ENCODE measurements around the gene ADCY3. TPM values are rescaled to one million over a fixed set of nuclear protein-coding genes. Genes with fewer than 3 reads are reported as not detected.

Gene ADCY3
- total RNA-seq, 1 experiment from 2014 or later: 39.5 TPM

DNA sequence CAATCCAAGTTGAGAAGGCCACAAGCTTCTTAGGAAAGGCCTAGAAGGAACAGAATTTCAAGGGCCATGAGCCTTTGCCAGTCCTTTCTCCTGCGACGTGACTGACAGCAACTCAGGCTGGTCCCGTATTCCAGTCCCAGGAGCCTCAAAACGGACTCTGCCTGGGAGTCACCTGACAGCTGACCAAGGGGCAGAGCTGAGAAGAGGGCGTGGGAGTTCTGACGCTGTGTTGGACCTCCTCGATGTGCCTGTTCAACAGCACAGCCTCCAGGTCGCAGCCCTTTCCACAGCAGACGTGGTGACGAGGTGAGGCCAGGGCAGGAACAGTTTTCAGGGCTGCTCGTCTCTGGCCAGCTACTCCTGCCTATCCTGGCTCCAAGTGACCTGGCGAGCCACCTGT lies 89.3 kb downstream of the ADCY3 start:
- Histone ChIP-seq H2BK15ac (ENCODE audit: low read depth, low read length) (no peak overlapping the region), H2AK5ac (ENCODE audit: insufficient read length, low read length) (no peak overlapping the region), H3K18ac (ENCODE audit: insufficient read length, low read depth, low read length) (no peak overlapping the region), H3K56ac (ENCODE audit: insufficient read length, low read depth, low read length) (no peak overlapping the region), H3K14ac (ENCODE audit: insufficient read depth, low read length) (no peak overlapping the region), H3K9me3 (ENCODE audit: control insufficient read depth, low read depth, low read length) (no peaks in the 10 kb centered on the region), H2BK12ac (ENCODE audit: insufficient read length, low read depth, low read length) (no peak overlapping the region), H3K4ac (ENCODE audit: low read depth, low read length) (no peak overlapping the region), H4K8ac (replicated peaks; ENCODE audit: insufficient read length, low read depth, low read length) (no peak overlapping the region), H3K27ac (ENCODE audit: insufficient read length, low read depth, low read length) (no peak overlapping the region), H3K23ac (ENCODE audit: insufficient read length, low read depth, low read length) (no peak overlapping the region), H2BK120ac (ENCODE audit: low read depth, low read length, poor library complexity, severe bottlenecking) (no peak overlapping the region), H2BK5ac (ENCODE audit: insufficient read length, low read length) (no peak overlapping the region), H3K4me1 (ENCODE audit: insufficient read depth, low read length) (peaks cover 2% of the 10 kb centered on the region; the same call in 1 of the 2 replicates), H4K5ac (ENCODE audit: insufficient read length, low read depth, low read length) (no peak overlapping the region), H3K23me2 (ENCODE audit: insufficient read length, low read depth, low read length, poor library complexity, severe bottlenecking) (no peaks in the 10 kb centered on the region), H4K20me1 (ENCODE audit: control insufficient read depth, insufficient read depth, insufficient read length) (no peaks in the 10 kb centered on the region), H2AFZ (ENCODE audit: low read length) (no peak overlapping the region), H4K91ac (ENCODE audit: insufficient read length, low read depth, low read length) (no peak overlapping the region), H3K79me2 (ENCODE audit: insufficient read depth, low read length) (no peaks in the 10 kb centered on the region), H3T11ph (ENCODE audit: low read length) (no peak overlapping the region), H2BK20ac (ENCODE audit: low read depth, low read length, poor library complexity, severe bottlenecking) (no peak overlapping the region), H3K4me2 (ENCODE audit: insufficient read depth, insufficient read length, low read length) (no peak overlapping the region), H3K79me1 (ENCODE audit: insufficient read depth, low read depth, low read length, poor library complexity, severe bottlenecking) (no peaks in the 10 kb centered on the region), H3K27me3 (ENCODE audit: insufficient read depth, low read length) (no peaks in the 10 kb centered on the region), H3K9ac (ENCODE audit: extremely low read depth, insufficient read length, low read length) (no peak overlapping the region)
- no peak for DNase-seq
- Mint-ChIP-seq H3K27me3 (ENCODE audit: low read depth) (no peaks in the 10 kb centered on the region; the same call in none of the 2 replicates), H3K27ac (no peak overlapping the region), H3K9me3 (peaks cover 0 to 7% of the 10 kb centered on the region in 2 experiments; a peak in 4 of 5 replicates), H3K4me3 (no peak overlapping the region), H3K4me1 (peaks cover 39 to 42% of the 10 kb centered on the region in 2 experiments), H3K36me3 (ENCODE audit: insufficient read depth in 1 of 3, low read depth in 3 of 3) (peaks cover 25 to 32% (median 26%) of the 10 kb centered on the region in 3 experiments)
- TF ChIP-seq, protein P1, sequence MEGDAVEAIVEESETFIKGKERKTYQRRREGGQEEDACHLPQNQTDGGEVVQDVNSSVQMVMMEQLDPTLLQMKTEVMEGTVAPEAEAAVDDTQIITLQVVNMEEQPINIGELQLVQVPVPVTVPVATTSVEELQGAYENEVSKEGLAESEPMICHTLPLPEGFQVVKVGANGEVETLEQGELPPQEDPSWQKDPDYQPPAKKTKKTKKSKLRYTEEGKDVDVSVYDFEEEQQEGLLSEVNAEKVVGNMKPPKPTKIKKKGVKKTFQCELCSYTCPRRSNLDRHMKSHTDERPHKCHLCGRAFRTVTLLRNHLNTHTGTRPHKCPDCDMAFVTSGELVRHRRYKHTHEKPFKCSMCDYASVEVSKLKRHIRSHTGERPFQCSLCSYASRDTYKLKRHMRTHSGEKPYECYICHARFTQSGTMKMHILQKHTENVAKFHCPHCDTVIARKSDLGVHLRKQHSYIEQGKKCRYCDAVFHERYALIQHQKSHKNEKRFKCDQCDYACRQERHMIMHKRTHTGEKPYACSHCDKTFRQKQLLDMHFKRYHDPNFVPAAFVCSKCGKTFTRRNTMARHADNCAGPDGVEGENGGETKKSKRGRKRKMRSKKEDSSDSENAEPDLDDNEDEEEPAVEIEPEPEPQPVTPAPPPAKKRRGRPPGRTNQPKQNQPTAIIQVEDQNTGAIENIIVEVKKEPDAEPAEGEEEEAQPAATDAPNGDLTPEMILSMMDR (conservative IDR thresholded peaks at IDR 0.05): no peak
- no CpG with 5 or more reads among the region's 12 CpGs for WGBS (ENCODE audit: extremely low coverage, insufficient read length, low lambda C conversion rate)

Measured in H9 (cell line).